ENCODE results near the gene AGRN.
"Not testable (repeated sequence)": the region's sequence is repeated elsewhere in the genome, so short reads cannot be mapped to it uniquely, and the experiment has no call there.

The AGRN gene

DNA sequence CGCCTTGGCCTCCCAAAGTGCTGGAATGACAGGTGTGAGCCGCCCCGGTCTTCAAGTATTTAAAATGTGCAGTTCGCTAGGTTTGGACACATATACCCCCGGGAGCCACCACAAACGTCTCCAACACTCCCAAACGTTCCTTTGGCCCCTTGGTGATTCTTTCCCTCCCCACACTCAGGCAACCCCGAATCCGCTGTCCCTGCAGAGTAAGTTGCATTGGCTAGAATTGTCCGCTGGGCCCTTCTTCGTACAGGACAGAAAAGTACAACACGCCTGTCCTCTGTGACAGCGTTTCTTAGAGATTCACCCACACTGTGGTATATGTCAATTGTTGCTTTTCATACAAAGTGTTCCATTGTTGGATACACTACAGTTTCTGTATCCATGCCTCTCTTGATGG is 34.8 kb upstream of the AGRN start:
- H3K27me3 Mint-ChIP-seq (ENCODE audit: low read depth), result peaks cover 54% of the 10 kb centered on the region
- no peak overlapping the region for H3K27ac Mint-ChIP-seq
- H3K4me1 Mint-ChIP-seq, result peaks cover 6% of the 10 kb centered on the region
- TF ChIP-seq, protein P1, sequence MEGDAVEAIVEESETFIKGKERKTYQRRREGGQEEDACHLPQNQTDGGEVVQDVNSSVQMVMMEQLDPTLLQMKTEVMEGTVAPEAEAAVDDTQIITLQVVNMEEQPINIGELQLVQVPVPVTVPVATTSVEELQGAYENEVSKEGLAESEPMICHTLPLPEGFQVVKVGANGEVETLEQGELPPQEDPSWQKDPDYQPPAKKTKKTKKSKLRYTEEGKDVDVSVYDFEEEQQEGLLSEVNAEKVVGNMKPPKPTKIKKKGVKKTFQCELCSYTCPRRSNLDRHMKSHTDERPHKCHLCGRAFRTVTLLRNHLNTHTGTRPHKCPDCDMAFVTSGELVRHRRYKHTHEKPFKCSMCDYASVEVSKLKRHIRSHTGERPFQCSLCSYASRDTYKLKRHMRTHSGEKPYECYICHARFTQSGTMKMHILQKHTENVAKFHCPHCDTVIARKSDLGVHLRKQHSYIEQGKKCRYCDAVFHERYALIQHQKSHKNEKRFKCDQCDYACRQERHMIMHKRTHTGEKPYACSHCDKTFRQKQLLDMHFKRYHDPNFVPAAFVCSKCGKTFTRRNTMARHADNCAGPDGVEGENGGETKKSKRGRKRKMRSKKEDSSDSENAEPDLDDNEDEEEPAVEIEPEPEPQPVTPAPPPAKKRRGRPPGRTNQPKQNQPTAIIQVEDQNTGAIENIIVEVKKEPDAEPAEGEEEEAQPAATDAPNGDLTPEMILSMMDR (IDR thresholded peaks at IDR 0.05; ENCODE audit: unreplicated experiment in 3 of 3), result no peak
- no peak overlapping the region for H3K4me3 Mint-ChIP-seq
- H3K9me3 Mint-ChIP-seq, result peaks cover 15% of the 10 kb centered on the region
- H3K36me3 Mint-ChIP-seq (ENCODE audit: low read depth), result no peaks in the 10 kb centered on the region

DNA sequence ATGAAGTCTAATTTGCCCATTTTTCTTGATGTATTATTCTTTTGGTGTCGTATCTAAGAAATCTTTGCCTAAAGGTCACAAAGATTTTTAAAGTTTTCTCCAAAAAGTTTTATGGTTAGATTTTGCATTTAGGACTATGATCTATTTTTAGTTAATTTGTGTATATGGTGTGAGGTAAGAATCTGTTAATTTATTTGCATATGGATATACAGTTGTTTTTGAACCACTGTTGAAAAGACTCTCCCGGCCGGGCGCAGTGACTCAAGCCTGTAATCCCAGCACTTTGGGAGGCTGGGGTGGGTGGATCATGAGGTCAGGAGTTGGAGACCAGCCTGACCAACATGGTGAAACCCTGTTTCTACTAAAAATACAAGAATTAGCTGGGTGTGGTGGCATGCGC is 31.9 kb upstream of the AGRN start:
- H3K4me1 Mint-ChIP-seq; H3K4me3 Mint-ChIP-seq; H3K36me3 Mint-ChIP-seq (ENCODE audit: low read depth); H3K27ac Mint-ChIP-seq: not testable (repeated sequence)
- H3K27me3 Mint-ChIP-seq (ENCODE audit: low read depth), result peaks cover 64% of the 10 kb centered on the region
- peaks cover 32% of the 10 kb centered on the region for H3K9me3 Mint-ChIP-seq

DNA sequence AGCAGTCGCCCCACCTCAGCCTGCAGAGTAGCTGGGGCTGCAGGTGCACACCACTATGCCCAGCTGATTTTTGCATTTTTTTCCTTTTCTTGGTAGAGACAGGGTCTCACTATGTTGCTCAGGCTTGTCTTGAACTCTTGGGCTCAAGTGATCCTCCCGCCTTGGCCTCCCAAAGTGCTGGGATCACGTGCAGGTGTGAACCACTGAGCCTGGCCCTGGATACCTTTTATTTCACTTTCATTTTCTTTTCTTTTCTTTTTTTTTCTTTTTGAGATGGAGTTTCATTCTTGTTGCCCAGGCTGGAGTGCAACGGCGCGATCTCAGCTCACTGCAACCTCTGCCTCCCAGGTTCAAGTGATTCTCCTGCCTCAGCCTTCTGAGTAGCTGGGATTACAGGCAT is 28.6 kb upstream of the AGRN start:
- H3K27me3 Mint-ChIP-seq (ENCODE audit: low read depth), result peaks cover 53% of the 10 kb centered on the region
- H3K27ac Mint-ChIP-seq; H3K4me1 Mint-ChIP-seq; H3K4me3 Mint-ChIP-seq; H3K36me3 Mint-ChIP-seq (ENCODE audit: low read depth): not testable (repeated sequence)
- H3K9me3 Mint-ChIP-seq, result peaks cover 33% of the 10 kb centered on the region

DNA sequence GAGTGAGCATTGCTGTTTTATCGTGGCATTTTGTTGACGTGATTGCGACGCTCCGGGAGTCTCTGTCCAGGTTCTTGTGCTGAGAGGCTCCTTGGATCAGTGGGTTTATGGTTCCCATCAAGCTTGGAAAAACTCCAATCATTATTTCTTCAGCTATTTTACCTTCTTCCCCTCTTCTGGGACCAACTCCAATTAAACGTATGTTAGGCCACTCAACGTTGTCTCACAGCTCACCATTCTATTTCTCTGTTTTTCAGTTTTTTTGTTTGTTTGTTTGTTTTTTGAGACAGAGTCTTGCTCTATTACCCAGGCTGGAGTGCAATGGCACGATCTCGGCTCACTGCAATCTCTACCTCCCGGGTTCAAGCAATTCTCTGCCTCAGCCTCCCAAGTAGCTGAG is 28.0 kb upstream of the AGRN start:
- TF ChIP-seq, protein P1 (IDR thresholded peaks at IDR 0.05; ENCODE audit: unreplicated experiment in 3 of 3), result no peak
- H3K27ac Mint-ChIP-seq, result no peak overlapping the region
- H3K9me3 Mint-ChIP-seq, result peaks cover 33% of the 10 kb centered on the region
- H3K36me3 Mint-ChIP-seq (ENCODE audit: low read depth), result peaks cover 6% of the 10 kb centered on the region
- H3K4me1 Mint-ChIP-seq, result peaks cover 4% of the 10 kb centered on the region
- peaks cover 51% of the 10 kb centered on the region for H3K27me3 Mint-ChIP-seq (ENCODE audit: low read depth)
- no peak overlapping the region for H3K4me3 Mint-ChIP-seq

DNA sequence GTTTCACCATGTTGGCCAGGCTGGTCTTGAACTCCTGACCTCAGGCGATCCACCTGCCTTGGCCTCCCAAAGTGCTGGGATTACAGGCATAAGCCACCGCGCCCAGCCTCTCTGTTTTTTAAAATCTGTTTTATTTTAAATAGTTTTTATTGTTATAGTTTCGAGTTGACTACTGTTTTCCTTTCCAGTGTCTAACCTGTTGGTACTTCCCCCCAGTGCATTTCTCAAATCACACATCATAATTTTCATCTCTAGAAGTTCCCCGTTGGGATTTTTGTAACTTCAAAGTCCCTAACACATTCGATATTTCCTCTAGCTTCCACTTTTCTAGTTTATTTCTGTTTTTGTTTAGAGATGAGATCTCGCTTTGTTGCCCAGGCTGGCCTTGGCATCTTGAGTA is 27.6 kb upstream of the AGRN start:
- TF ChIP-seq, protein P1 (IDR thresholded peaks at IDR 0.05; ENCODE audit: unreplicated experiment in 3 of 3), result no peak
- H3K4me1 Mint-ChIP-seq, result peaks cover 4% of the 10 kb centered on the region
- H3K27ac Mint-ChIP-seq, result no peak overlapping the region
- H3K36me3 Mint-ChIP-seq (ENCODE audit: low read depth), result peaks cover 6% of the 10 kb centered on the region
- H3K9me3 Mint-ChIP-seq, result peaks cover 33% of the 10 kb centered on the region
- peaks cover 55% of the 10 kb centered on the region for H3K27me3 Mint-ChIP-seq (ENCODE audit: low read depth)
- no peak overlapping the region for H3K4me3 Mint-ChIP-seq

DNA sequence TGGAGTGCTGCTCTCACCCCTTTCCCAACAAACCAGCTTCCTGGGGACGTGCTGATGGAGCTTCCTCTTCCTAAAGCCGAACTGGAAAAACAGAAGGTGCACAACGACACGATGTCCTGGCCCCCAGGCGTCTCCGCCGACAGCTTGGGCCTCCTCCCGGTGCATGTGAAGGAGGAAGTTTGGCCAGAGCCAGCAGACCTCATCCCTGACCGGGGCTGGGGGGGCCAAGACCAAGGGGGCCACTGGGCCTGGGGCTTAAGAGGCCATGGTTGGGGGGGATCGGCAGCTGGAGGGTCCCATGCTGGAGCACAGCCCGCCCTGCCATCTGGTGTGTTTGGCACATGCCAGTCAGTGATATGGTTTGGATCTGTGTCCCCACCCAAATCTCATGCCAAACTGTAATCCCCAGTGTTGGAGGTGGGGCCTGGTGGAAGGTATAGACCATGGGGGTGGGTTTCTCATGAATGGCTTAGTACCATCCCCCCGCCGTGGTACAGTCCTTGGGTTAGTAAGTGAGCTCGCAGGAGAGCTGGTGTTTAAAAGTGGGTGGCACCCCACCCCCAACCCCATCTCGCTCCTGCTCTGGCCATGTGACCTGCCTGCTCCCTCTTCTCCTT is 26.4 kb upstream of the AGRN start:
- TF ChIP-seq, protein P1 (IDR thresholded peaks at IDR 0.05; ENCODE audit: unreplicated experiment in 3 of 3), result no peak
- no peak overlapping the region for H3K4me3 Mint-ChIP-seq
- H3K4me1 Mint-ChIP-seq, result peaks cover 4% of the 10 kb centered on the region
- H3K27me3 Mint-ChIP-seq (ENCODE audit: low read depth), result peaks cover 53% of the 10 kb centered on the region
- no peak overlapping the region for H3K27ac Mint-ChIP-seq
- peaks cover 31% of the 10 kb centered on the region for H3K9me3 Mint-ChIP-seq
- H3K36me3 Mint-ChIP-seq (ENCODE audit: low read depth), result peaks cover 6% of the 10 kb centered on the region

DNA sequence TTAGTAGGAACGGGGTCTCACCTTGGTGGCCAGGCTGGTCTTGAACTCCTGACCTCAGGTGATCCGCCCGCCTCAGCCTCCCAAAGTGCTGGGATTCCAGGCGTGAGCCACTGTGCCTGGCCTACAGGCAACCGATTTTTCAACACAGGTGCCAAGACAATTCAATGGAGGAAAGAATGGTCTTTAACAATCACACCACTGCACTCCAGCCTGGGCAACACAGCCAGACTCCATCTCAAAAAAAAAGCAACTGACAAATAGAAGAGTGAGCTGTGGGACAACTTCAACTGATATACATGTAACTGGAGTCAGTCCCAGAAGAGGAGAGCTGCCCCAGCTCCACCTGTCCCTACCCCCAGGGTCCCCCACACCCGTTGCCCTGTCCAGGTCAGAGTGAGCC is 25.4 kb upstream of the AGRN start:
- Mint-ChIP-seq H3K9me3 (peaks cover 20% of the 10 kb centered on the region), H3K27me3 (ENCODE audit: low read depth) (peaks cover 43% of the 10 kb centered on the region)
- not testable (repeated sequence) for H3K4me1 Mint-ChIP-seq; H3K4me3 Mint-ChIP-seq; H3K36me3 Mint-ChIP-seq (ENCODE audit: low read depth); H3K27ac Mint-ChIP-seq

All from nephron (organoid).